ENCODE data around the gene NOTCH4.

DNA sequence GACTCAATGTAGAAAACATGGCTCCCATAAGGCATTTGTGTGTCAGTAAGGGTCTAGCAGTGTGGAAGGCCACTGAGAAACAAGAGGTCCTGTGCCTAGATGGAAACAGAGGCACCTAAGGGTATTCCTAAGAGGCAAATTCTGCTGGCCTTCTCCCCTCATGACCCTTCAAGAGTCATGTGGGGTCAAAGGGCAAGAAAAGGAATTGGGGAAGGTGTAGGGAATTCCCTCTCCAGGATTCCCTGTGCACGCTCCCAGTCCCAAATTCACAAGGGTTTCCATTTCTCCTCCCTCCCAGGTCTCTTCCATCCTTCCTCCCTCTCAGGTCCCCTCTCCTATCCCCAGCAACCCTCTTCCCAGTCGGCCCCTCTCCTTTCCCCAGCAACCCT is 48.6 kb downstream of the NOTCH4 start:
- TF ChIP-seq, protein P1, sequence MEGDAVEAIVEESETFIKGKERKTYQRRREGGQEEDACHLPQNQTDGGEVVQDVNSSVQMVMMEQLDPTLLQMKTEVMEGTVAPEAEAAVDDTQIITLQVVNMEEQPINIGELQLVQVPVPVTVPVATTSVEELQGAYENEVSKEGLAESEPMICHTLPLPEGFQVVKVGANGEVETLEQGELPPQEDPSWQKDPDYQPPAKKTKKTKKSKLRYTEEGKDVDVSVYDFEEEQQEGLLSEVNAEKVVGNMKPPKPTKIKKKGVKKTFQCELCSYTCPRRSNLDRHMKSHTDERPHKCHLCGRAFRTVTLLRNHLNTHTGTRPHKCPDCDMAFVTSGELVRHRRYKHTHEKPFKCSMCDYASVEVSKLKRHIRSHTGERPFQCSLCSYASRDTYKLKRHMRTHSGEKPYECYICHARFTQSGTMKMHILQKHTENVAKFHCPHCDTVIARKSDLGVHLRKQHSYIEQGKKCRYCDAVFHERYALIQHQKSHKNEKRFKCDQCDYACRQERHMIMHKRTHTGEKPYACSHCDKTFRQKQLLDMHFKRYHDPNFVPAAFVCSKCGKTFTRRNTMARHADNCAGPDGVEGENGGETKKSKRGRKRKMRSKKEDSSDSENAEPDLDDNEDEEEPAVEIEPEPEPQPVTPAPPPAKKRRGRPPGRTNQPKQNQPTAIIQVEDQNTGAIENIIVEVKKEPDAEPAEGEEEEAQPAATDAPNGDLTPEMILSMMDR (IDR thresholded peaks at IDR 0.05), result no peak
- no peak for TF ChIP-seq ZFX (IDR thresholded peaks at IDR 0.05; ENCODE audit: borderline replicate concordance)

All from 22Rv1 (cell line).